WTC11 (cell line): ENCODE measurements around the gene DSE. TPM values are rescaled to one million over a fixed set of nuclear protein-coding genes. Genes with fewer than 3 reads are reported as not detected.

Experiments
- ATAC-seq: fragments of 200-7000 bp; cut with Tn5 transposase; 2 replicates; pipeline ENCODE4 v1.10.0; 2021; ENCODE audit warnings: mild to moderate bottlenecking, moderate library complexity
- CTCF ChIA-PET: fragments of 300-600 bp; sonication (Branson Sonifier 250); formaldehyde crosslinking; loops from one replicate; lab custom pipeline; 2021; ENCODE audit warnings: antibody characterized with exemption; lab: Charles Lee
- POLR2A ChIA-PET: fragments of 350-600 bp; sonication (Branson Sonifier 250); formaldehyde crosslinking; loops from one replicate; lab custom pipeline; 2021; ENCODE audit warnings: antibody characterized with exemption; lab: Charles Lee
- DNase-seq: peaks from one replicate; pipeline ENCODE4 v3.0.0; 2021; ENCODE audit warnings: low spot score
- H3K27ac Mint-ChIP-seq: 2 replicates; pipeline ENCODE4 v1.8.0; 2021; ENCODE audit warnings: mixed read lengths
- H3K27me3 Mint-ChIP-seq: 2 replicates; pipeline ENCODE4 v1.8.0; 2021; ENCODE audit warnings: low read depth, mild to moderate bottlenecking, moderate library complexity, mixed read lengths
- H3K36me3 Mint-ChIP-seq: 2 replicates; pipeline ENCODE4 v1.8.0; 2021; ENCODE audit warnings: mixed read lengths
- H3K4me1 Mint-ChIP-seq: 2 replicates; pipeline ENCODE4 v1.8.0; 2022; ENCODE audit warnings: mixed read lengths
- H3K4me3 Mint-ChIP-seq: 2 replicates; pipeline ENCODE4 v1.8.0; 2021; ENCODE audit warnings: mild to moderate bottlenecking, moderate library complexity, mixed read lengths
- H3K9me3 Mint-ChIP-seq: 2 replicates; pipeline ENCODE4 v1.8.0; 2021; ENCODE audit warnings: mixed read lengths
- AFF4 ChIP-seq: sonication (generic); formaldehyde crosslinking; IDR thresholded peaks from 2 replicates; pipeline ENCODE4 v1.8.1; 2023; ENCODE audit warnings: mild to moderate bottlenecking, missing genetic modification reagents, borderline replicate concordance
- CDX4 ChIP-seq: fragments of 250-450 bp; sonication (Bioruptor Pico); IDR thresholded peaks from 2 replicates; pipeline ENCODE4 v1.9.0; 2021; ENCODE audit warnings: moderate library complexity, mild to moderate bottlenecking, inconsistent platforms, borderline replicate concordance
- E2F4 ChIP-seq: sonication (generic); formaldehyde crosslinking; IDR thresholded peaks from 2 replicates; pipeline ENCODE4 v1.8.1; 2022; ENCODE audit warnings: low read depth, mild to moderate bottlenecking, moderate library complexity, missing genetic modification reagents, borderline replicate concordance
- E2F5 ChIP-seq: sonication (generic); formaldehyde crosslinking; IDR thresholded peaks from 2 replicates; pipeline ENCODE4 v1.8.1; 2022; ENCODE audit warnings: mild to moderate bottlenecking, moderate library complexity, missing genetic modification reagents
- ELF4 ChIP-seq: sonication (generic); formaldehyde crosslinking; IDR thresholded peaks from 2 replicates; pipeline ENCODE4 v1.8.1; 2022; ENCODE audit warnings: low read depth, mild to moderate bottlenecking, moderate library complexity, missing genetic modification reagents
- ERG ChIP-seq: fragments of 250-450 bp; sonication (Bioruptor Pico); IDR thresholded peaks from 2 replicates; pipeline ENCODE4 v1.8.0; 2021; ENCODE audit warnings: mild to moderate bottlenecking
- ESRRA ChIP-seq: sonication (generic); formaldehyde crosslinking; IDR thresholded peaks from 2 replicates; pipeline ENCODE4 v1.8.1; 2022; ENCODE audit warnings: mild to moderate bottlenecking, missing genetic modification reagents, borderline replicate concordance
- FOXP4 ChIP-seq: sonication (generic); formaldehyde crosslinking; IDR thresholded peaks from 2 replicates; pipeline ENCODE4 v1.8.0; 2022; ENCODE audit warnings: mild to moderate bottlenecking, missing genetic modification reagents
- MLX ChIP-seq: sonication (generic); formaldehyde crosslinking; IDR thresholded peaks from 2 replicates; pipeline ENCODE4 v1.8.1; 2023; ENCODE audit warnings: mild to moderate bottlenecking, missing genetic modification reagents, moderate library complexity
- NFE2L1 ChIP-seq: sonication (generic); formaldehyde crosslinking; IDR thresholded peaks from 2 replicates; pipeline ENCODE4 v1.8.1; 2023; ENCODE audit warnings: missing genetic modification reagents
- OVOL2 ChIP-seq: fragments of 250-450 bp; sonication (Bioruptor Pico); IDR thresholded peaks from 2 replicates; pipeline ENCODE4 v1.9.0; 2021; ENCODE audit warnings: mild to moderate bottlenecking, borderline replicate concordance
- PRRX2 ChIP-seq: fragments of 250-450 bp; sonication (Bioruptor Pico); IDR thresholded peaks from 2 replicates; pipeline ENCODE4 v1.8.0; 2021; ENCODE audit warnings: mild to moderate bottlenecking
- RELA ChIP-seq: sonication (generic); formaldehyde crosslinking; IDR thresholded peaks from 2 replicates; pipeline ENCODE4 v1.8.1; 2022; ENCODE audit warnings: missing genetic modification reagents, mild to moderate bottlenecking, borderline replicate concordance
- SOX15 ChIP-seq: fragments of 250-450 bp; sonication (Bioruptor Pico); IDR thresholded peaks from 2 replicates; pipeline ENCODE4 v1.9.0; 2021; ENCODE audit warnings: mild to moderate bottlenecking
- TEAD4 ChIP-seq: sonication (generic); formaldehyde crosslinking; IDR thresholded peaks from 2 replicates; pipeline ENCODE4 v1.8.0; 2022; ENCODE audit warnings: mild to moderate bottlenecking, missing genetic modification reagents
- ZNF317 ChIP-seq: sonication (generic); formaldehyde crosslinking; IDR thresholded peaks from 2 replicates; pipeline ENCODE4 v1.8.1; 2023; ENCODE audit warnings: low read depth, mild to moderate bottlenecking, moderate library complexity, missing genetic modification reagents, borderline replicate concordance
- ZNF532 ChIP-seq: fragments of 250-450 bp; sonication (Bioruptor Pico); IDR thresholded peaks from 2 replicates; pipeline ENCODE4 v1.9.0; 2021; ENCODE audit warnings: mild to moderate bottlenecking, borderline replicate concordance
- total RNA-seq: library from RNA; stranded (reverse); gene quantifications from 3 replicates; pipeline ENCODE4 v1.2.3, GENCODE V29; 2021

DSE gene
- total RNA-seq, 1 experiment from 2014 or later, result 78.3 TPM

- no peak for DNase-seq
- Mint-ChIP-seq H3K27me3 (no peaks in the 10 kb centered on the region), H3K27ac (no peak overlapping the region; the same call in 1 of the 2 replicates), H3K9me3 (no peaks in the 10 kb centered on the region), H3K4me1 (peaks cover 40% of the 10 kb centered on the region), H3K36me3 (peaks cover 12% of the 10 kb centered on the region), H3K4me3 (no peak overlapping the region)
- ChIA-PET POLR2A (no interaction called here), CTCF (interaction anchor here (0.8 to 0.9 kb wide), 2 partner anchors 125 to 149 kb away, joined by 3 to 4 read pairs; no protein-coding TSS in a partner anchor)
- ATAC-seq, result no peak
- no peak for TF ChIP-seq TEAD4 (CRISPR knock-in tag)
- no peak for TF ChIP-seq ESRRA (CRISPR knock-in tag)
- TF ChIP-seq PRRX2 (CRISPR knock-in tag), result no peak
- no peak for TF ChIP-seq E2F5
- TF ChIP-seq CDX4 (CRISPR knock-in tag), result no peak
- no peak for TF ChIP-seq MLX
- no peak for TF ChIP-seq FOXP4 (CRISPR knock-in tag)
- no peak for TF ChIP-seq OVOL2 (CRISPR knock-in tag)
- TF ChIP-seq SOX15 (CRISPR knock-in tag), result no peak
- no peak for TF ChIP-seq ERG (CRISPR knock-in tag)
- no peak for TF ChIP-seq AFF4 (CRISPR knock-in tag)
- TF ChIP-seq ZNF532 (CRISPR knock-in tag), result no peak
- TF ChIP-seq E2F4 (CRISPR knock-in tag), result no peak
- TF ChIP-seq ELF4 (CRISPR knock-in tag), result no peak
- TF ChIP-seq NFE2L1 (CRISPR knock-in tag), result no peak
- TF ChIP-seq RELA (CRISPR knock-in tag), result no peak
- TF ChIP-seq ZNF317, result no peak
These were observed 65.8 kb downstream of the DSE start for GRCh38 chr6:116436586-116436985.
